ENCODE measurements around the gene HSF5. TPM values are rescaled to one million over a fixed set of nuclear protein-coding genes. Genes with fewer than 3 reads are reported as not detected.

HSF5 gene
- polyA plus RNA-seq, 3 donors: 0.07 TPM; not detected in 2

- Histone ChIP-seq H3K4me3 (replicated peaks in 1 of 3; ENCODE audit: low read depth in 2 of 3, low read length in 3 of 3) (no peak overlapping the region), H3K27me3 (ENCODE audit: control insufficient read depth in 2 of 2, insufficient read depth in 2 of 2, low read length in 2 of 2) (no peaks in the 10 kb centered on the region), H3K9me3 (replicated peaks in 1 of 2; ENCODE audit: control insufficient read depth in 1 of 2, insufficient read depth in 1 of 2, low read length in 2 of 2) (no peaks in the 10 kb centered on the region), H3K36me3 (replicated peaks in 1 of 2; ENCODE audit: control insufficient read depth in 1 of 2, insufficient read depth in 2 of 2, low read length in 2 of 2) (no peaks in the 10 kb centered on the region), H3K9ac (ENCODE audit: insufficient read depth, low read length, poor library complexity, severe bottlenecking) (no peak overlapping the region), H2AFZ (ENCODE audit: insufficient read depth, low read depth, low read length, poor library complexity, severe bottlenecking) (no peak overlapping the region), H4K20me1 (ENCODE audit: insufficient read depth, low read length) (no peaks in the 10 kb centered on the region), H3K4me2 (replicated peaks; ENCODE audit: extremely low read depth, low read length, poor library complexity, severe bottlenecking) (no peak overlapping the region), H3K27ac (ENCODE audit: low read depth in 1 of 2, low read length in 2 of 2) (no peak overlapping the region), H3K4me1 (ENCODE audit: control insufficient read depth in 1 of 2, insufficient read depth in 2 of 2, low read length in 2 of 2) (peaks cover 26 to 27% of the 10 kb centered on the region in 2 donors), H3K79me2 (ENCODE audit: insufficient read depth, low read length) (no peaks in the 10 kb centered on the region)
- peak; percentile 47 to 68 (median 61) for DNase-seq
- Mint-ChIP-seq H3K27me3 (ENCODE audit: low read depth in 3 of 3) (peaks cover 2 to 17% (median 15%) of the 10 kb centered on the region in 3 donors), H3K4me1 (peaks cover 28% of the 10 kb centered on the region), H3K27ac (peak overlapping the region in 2 of 7 donors; percentile 1 to 32), H3K36me3 (no peaks in the 10 kb centered on the region), H3K9me3 (peaks cover 0 to 2% (median 0%) of the 10 kb centered on the region in 7 donors), H3K4me3 (no peak overlapping the region)
- WGBS (ENCODE audit: insufficient coverage): 88% methylated on average over 2 of the region's 4 CpGs
- intact Hi-C loops (cut with micrococcal nuclease): no loop called here
- TF ChIP-seq CTCF (IDR thresholded peaks at IDR 0.05): no peak
These were observed 111.7 kb downstream of the HSF5 start for GRCh38 chr17:58376472-58377000.

- Histone ChIP-seq H3K36me3 (replicated peaks in 1 of 2; ENCODE audit: control insufficient read depth in 1 of 2, insufficient read depth in 2 of 2, low read length in 2 of 2) (no peaks in the 10 kb centered on the region), H4K20me1 (ENCODE audit: insufficient read depth, low read length) (no peaks in the 10 kb centered on the region), H3K27me3 (ENCODE audit: control insufficient read depth in 2 of 2, insufficient read depth in 2 of 2, low read length in 2 of 2) (no peaks in the 10 kb centered on the region), H3K4me3 (replicated peaks in 1 of 3; ENCODE audit: low read depth in 2 of 3, low read length in 3 of 3) (no peak overlapping the region), H3K9ac (ENCODE audit: insufficient read depth, low read length, poor library complexity, severe bottlenecking) (no peak overlapping the region), H3K9me3 (replicated peaks in 1 of 2; ENCODE audit: control insufficient read depth in 1 of 2, insufficient read depth in 1 of 2, low read length in 2 of 2) (no peaks in the 10 kb centered on the region), H3K4me1 (ENCODE audit: control insufficient read depth in 1 of 2, insufficient read depth in 2 of 2, low read length in 2 of 2) (peaks cover 26 to 27% of the 10 kb centered on the region in 2 donors), H2AFZ (ENCODE audit: insufficient read depth, low read depth, low read length, poor library complexity, severe bottlenecking) (no peak overlapping the region), H3K4me2 (replicated peaks; ENCODE audit: extremely low read depth, low read length, poor library complexity, severe bottlenecking) (no peak overlapping the region), H3K27ac (ENCODE audit: low read depth in 1 of 2, low read length in 2 of 2) (peak overlapping the region in 1 of 2 donors; percentile 14), H3K79me2 (ENCODE audit: insufficient read depth, low read length) (no peaks in the 10 kb centered on the region)
- DNase-seq: no peak
- 100% methylated on average over 2 of the region's 2 CpGs for WGBS (ENCODE audit: insufficient coverage)
- Mint-ChIP-seq H3K4me1 (peaks cover 28% of the 10 kb centered on the region), H3K9me3 (peaks cover 0 to 2% (median 0%) of the 10 kb centered on the region in 7 donors), H3K4me3 (no peak overlapping the region), H3K36me3 (no peaks in the 10 kb centered on the region), H3K27me3 (ENCODE audit: low read depth in 3 of 3) (peaks cover 2 to 17% (median 13%) of the 10 kb centered on the region in 3 donors), H3K27ac (peak overlapping the region in 6 of 7 donors; percentile 0 to 67 (median 52))
- no peak for TF ChIP-seq CTCF (IDR thresholded peaks at IDR 0.05)
- intact Hi-C loops (cut with micrococcal nuclease): loop anchor here in 1 of 2 donors (2.0 kb wide), 1 partner anchor 59 kb away; no protein-coding TSS in a partner anchor
These were observed 112.4 kb downstream of the HSF5 start for GRCh38 chr17:58375811-58376210.

All from CD14-positive monocyte (primary cell).